HCT116 (cell line): ENCODE results near the gene ARRDC3.

Source experiments
- CEBPB ChIP-seq: IDR thresholded peaks from 2 replicates; pipeline ENCODE4 v1.6.1; 2012; ENCODE audit warnings: low read depth
- CTCF ChIP-seq, 3 experiments: fragments of 200-600 bp in 1 of 3; sonication (generic) in 1 of 3; IDR thresholded peaks in 2 of 3; conservative IDR thresholded peaks in 1 of 3; 2 replicates each; pipeline ENCODE4 v1.5.1; 2012 to 2017; ENCODE audit warnings: low read depth in 2 of 3, low read length in 2 of 3, antibody characterized with exemption in 1 of 3, borderline replicate concordance in 1 of 3, control low read depth in 1 of 3, mild to moderate bottlenecking in 1 of 3, mixed read lengths in 1 of 3, mixed run types in 1 of 3, moderate library complexity in 1 of 3; ENCODE audit not compliant: insufficient read depth in 1 of 3
- POLR2A ChIP-seq: IDR thresholded peaks from 2 replicates; pipeline ENCODE4 v1.7.0; 2011; ENCODE audit warnings: borderline replicate concordance; ENCODE audit not compliant: insufficient read depth, insufficient read length; ENCODE audit errors: extremely low read depth
- RAD21 ChIP-seq: IDR thresholded peaks from 2 replicates; pipeline ENCODE4 v1.6.1; 2012; ENCODE audit warnings: low read depth, mild to moderate bottlenecking
- YY1 ChIP-seq: IDR thresholded peaks from 2 replicates; pipeline ENCODE4 v1.6.1; 2011; ENCODE audit warnings: low read length, low read depth, moderate library complexity, mild to moderate bottlenecking; ENCODE audit not compliant: insufficient replicate concordance; ENCODE audit errors: extremely low read depth
- ZNF274 ChIP-seq: fragments of 200-500 bp; sonication (Bioruptor generic); IDR thresholded peaks from 2 replicates; pipeline ENCODE4 v1.6.1; 2014; ENCODE audit warnings: mild to moderate bottlenecking, low read depth, low read length, inconsistent platforms
- TF ChIP-seq, protein P1 (sequence below): IDR thresholded peaks from 2 replicates; pipeline ENCODE4 v1.6.1; 2012

- TF ChIP-seq CTCF (IDR thresholded peaks at IDR 0.05 in 2 of 3, conservative IDR thresholded peaks at IDR 0.05 in 1 of 3; ENCODE audit: borderline replicate concordance in 1 of 3, insufficient read depth in 1 of 3, low read depth in 2 of 3, low read length in 2 of 3) (no peak), POLR2A (no peak), ZNF274 (no peak), CEBPB (no peak), RAD21 (no peak), YY1 (no peak)
- TF ChIP-seq, protein P1, sequence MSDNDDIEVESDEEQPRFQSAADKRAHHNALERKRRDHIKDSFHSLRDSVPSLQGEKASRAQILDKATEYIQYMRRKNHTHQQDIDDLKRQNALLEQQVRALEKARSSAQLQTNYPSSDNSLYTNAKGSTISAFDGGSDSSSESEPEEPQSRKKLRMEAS, result no peak
Observed at GRCh38 chr5:91381774-91382359, 1.2 kb downstream of the ARRDC3 start.
